CD14-positive monocyte (primary cell): ENCODE results near the gene MARCKS. TPM values are rescaled to one million over a fixed set of nuclear protein-coding genes. Genes with fewer than 3 reads are reported as not detected.

Source experiments
- DNase-seq, 3 donors: peaks; one replicate each; pipeline ENCODE4 v3.0.0-alpha.2; 2011 to 2022
- H2AFZ ChIP-seq: 2 replicates; pipeline ENCODE4 v1.6.0; 2012; ENCODE audit warnings: mild to moderate bottlenecking, low read depth, low read length, inconsistent platforms; ENCODE audit not compliant: insufficient read depth, poor library complexity, severe bottlenecking
- H3K27ac ChIP-seq, 2 donors: 1 replicate in 1 of 2; 2 replicates in 1 of 2; pipeline ENCODE4 v1.5.1; 2012 to 2013; ENCODE audit warnings: low read length in 2 of 2, control low read depth in 1 of 2, inconsistent platforms in 1 of 2, low read depth in 1 of 2, mild to moderate bottlenecking in 1 of 2
- H3K27me3 ChIP-seq, 2 donors: one replicate each; pipeline versions ENCODE4 v1.6.0 to v1.6.1; 2011 to 2013; ENCODE audit warnings: low read length in 2 of 2; ENCODE audit not compliant: control insufficient read depth in 2 of 2, insufficient read depth in 2 of 2
- H3K36me3 ChIP-seq, 2 donors: replicated peaks in 1 of 2; 1 replicate in 1 of 2; 2 replicates in 1 of 2; pipeline versions ENCODE4 v1.5.1 to v1.6.1; 2012 to 2013; ENCODE audit warnings: low read length in 2 of 2, control low read depth in 1 of 2, inconsistent platforms in 1 of 2, mild to moderate bottlenecking in 1 of 2; ENCODE audit not compliant: insufficient read depth in 2 of 2, control insufficient read depth in 1 of 2
- H3K4me1 ChIP-seq, 2 donors: 1 replicate in 1 of 2; 2 replicates in 1 of 2; pipeline versions ENCODE4 v1.5.1 to v1.6.1; 2012 to 2013; ENCODE audit warnings: low read length in 2 of 2, control low read depth in 1 of 2, inconsistent platforms in 1 of 2, mild to moderate bottlenecking in 1 of 2, moderate library complexity in 1 of 2; ENCODE audit not compliant: insufficient read depth in 2 of 2, control insufficient read depth in 1 of 2
- H3K4me2 ChIP-seq: replicated peaks from 2 replicates; pipeline ENCODE3; 2012; ENCODE audit warnings: low read length, moderate library complexity, mild to moderate bottlenecking; ENCODE audit not compliant: poor library complexity, severe bottlenecking; ENCODE audit errors: extremely low read depth
- H3K4me3 ChIP-seq, 3 experiments: fragments of 200-600 bp in 1 of 3; sonication (generic) in 1 of 3; replicated peaks in 1 of 3; 1 replicate in 2 of 3; 2 replicates in 1 of 3; pipeline ENCODE4 v1.5.1; 2011 to 2013; ENCODE audit warnings: low read length in 3 of 3, mild to moderate bottlenecking in 3 of 3, control low read depth in 2 of 3, low read depth in 2 of 3, inconsistent platforms in 1 of 3, moderate library complexity in 1 of 3
- H3K79me2 ChIP-seq: 2 replicates; pipeline ENCODE4 v1.6.0; 2012; ENCODE audit warnings: mild to moderate bottlenecking, control low read depth, inconsistent platforms, low read length, moderate library complexity; ENCODE audit not compliant: insufficient read depth
- H3K9ac ChIP-seq: 2 replicates; pipeline ENCODE4 v1.6.0; 2017; ENCODE audit warnings: low read length, mild to moderate bottlenecking; ENCODE audit not compliant: insufficient read depth, poor library complexity, severe bottlenecking
- H3K9me3 ChIP-seq, 2 donors: replicated peaks in 1 of 2; 1 replicate in 1 of 2; 2 replicates in 1 of 2; pipeline versions ENCODE4 v1.5.1 to v1.6.1; 2012 to 2013; ENCODE audit warnings: low read length in 2 of 2, control low read depth in 1 of 2; ENCODE audit not compliant: control insufficient read depth in 1 of 2, insufficient read depth in 1 of 2
- H4K20me1 ChIP-seq: 2 replicates; pipeline ENCODE4 v1.6.0; 2012; ENCODE audit warnings: mild to moderate bottlenecking, low read length, control low read depth, moderate library complexity; ENCODE audit not compliant: insufficient read depth
- H3K27ac Mint-ChIP-seq, 7 donors: one replicate each; pipeline ENCODE4 v1.8.0; 2020; ENCODE audit warnings: mild to moderate bottlenecking in 7 of 7, mixed read lengths in 7 of 7, moderate library complexity in 6 of 7, inconsistent platforms in 2 of 7
- H3K27me3 Mint-ChIP-seq, 3 donors: one replicate each; pipeline ENCODE4 v1.8.0; 2021 to 2022; ENCODE audit warnings: low read depth in 3 of 3, mild to moderate bottlenecking in 3 of 3, mixed read lengths in 3 of 3, moderate library complexity in 3 of 3, inconsistent platforms in 1 of 3
- H3K36me3 Mint-ChIP-seq, 2 donors: one replicate each; pipeline ENCODE4 v1.8.0; 2020; ENCODE audit warnings: mixed read lengths in 2 of 2, inconsistent platforms in 1 of 2, mild to moderate bottlenecking in 1 of 2
- H3K4me1 Mint-ChIP-seq: one replicate; pipeline ENCODE4 v1.8.0; 2020; ENCODE audit warnings: mild to moderate bottlenecking, mixed read lengths
- H3K4me3 Mint-ChIP-seq, 2 donors: one replicate each; pipeline ENCODE4 v1.8.0; 2020; ENCODE audit warnings: mild to moderate bottlenecking in 2 of 2, mixed read lengths in 2 of 2, moderate library complexity in 1 of 2
- H3K9me3 Mint-ChIP-seq, 7 donors: one replicate each; pipeline ENCODE4 v1.8.0; 2020 to 2022; ENCODE audit warnings: mixed read lengths in 7 of 7, mild to moderate bottlenecking in 6 of 7, moderate library complexity in 6 of 7, inconsistent platforms in 2 of 7
- CTCF ChIP-seq: fragments of 200-600 bp; IDR thresholded peaks from one replicate; pipeline ENCODE4 v1.8.0; 2022; ENCODE audit warnings: antibody characterized with exemption, mild to moderate bottlenecking
- WGBS: methylation state at CpG from one replicate; pipeline ENCODE4 v1.1.5; 2013; ENCODE audit warnings: missing lambda C conversion rate; ENCODE audit not compliant: insufficient coverage; 5-methylcytosine and 5-hydroxymethylcytosine counted together
- intact Hi-C, 2 donors: fragments of 100-400 bp; cut with micrococcal nuclease; formaldehyde crosslinking; loops; one replicate each; pipeline versions ENCODE4 v1.15.0 to v1.15.1; 2023
- polyA plus RNA-seq, 3 donors: library from polyadenylated mRNA; depleted of rRNA in 1 of 3; unstranded in 2 of 3; stranded (reverse) in 1 of 3; fragments of 300-500 nt in 2 of 3; fragments of >200 nt in 1 of 3; fragmentation: Illumina TruSeq in 2 of 3; gene quantifications; 1 replicate in 2 of 3; 2 replicates in 1 of 3; pipeline ENCODE4 v1.2.3, GENCODE V29; 2012 to 2021

Gene MARCKS
- polyA plus RNA-seq, 3 donors: 12.1 to 22.9 (median 14.4) TPM

- Histone ChIP-seq H3K79me2 (no peaks in the 10 kb centered on the region), H4K20me1 (no peaks in the 10 kb centered on the region), H3K9ac (no peak overlapping the region), H3K27me3 (no peaks in the 10 kb centered on the region), H3K27ac (no peak overlapping the region), H3K4me3 (no peak overlapping the region), H3K9me3 (no peaks in the 10 kb centered on the region), H2AFZ (no peak overlapping the region), H3K36me3 (no peaks in the 10 kb centered on the region), H3K4me2 (no peak overlapping the region), H3K4me1 (peaks cover 4 to 8% of the 10 kb centered on the region in 2 donors)
- Mint-ChIP-seq H3K4me1 (peaks cover 18% of the 10 kb centered on the region), H3K27me3 (peaks cover 0 to 2% (median 0%) of the 10 kb centered on the region in 3 donors), H3K27ac (no peak overlapping the region), H3K9me3 (no peaks in the 10 kb centered on the region), H3K36me3 (no peaks in the 10 kb centered on the region), H3K4me3 (no peak overlapping the region)
- 100% methylated on average over 1 of the region's 2 CpGs for WGBS
- intact Hi-C loops: no loop called here
- no peak for DNase-seq
- no peak for TF ChIP-seq CTCF
These were observed 18.3 kb downstream of the MARCKS start for GRCh38 chr6:113875470-113875869.

GRCh38 chr6:113876695-113877094 is 19.6 kb downstream of the MARCKS start:
- no peak overlapping the region for H2AFZ ChIP-seq
- DNase-seq: no peak
- H3K36me3 ChIP-seq: no peaks in the 10 kb centered on the region
- peak; percentile 27 for TF ChIP-seq CTCF
- no peaks in the 10 kb centered on the region for H3K9me3 ChIP-seq
- no peaks in the 10 kb centered on the region for H3K79me2 ChIP-seq
- no CpG with 5 or more reads among the region's 1 CpG for WGBS
- Mint-ChIP-seq H3K9me3 (no peaks in the 10 kb centered on the region), H3K4me1 (peaks cover 27% of the 10 kb centered on the region), H3K27me3 (peaks cover 0 to 2% (median 0%) of the 10 kb centered on the region in 3 donors), H3K36me3 (no peaks in the 10 kb centered on the region), H3K27ac (no peak overlapping the region), H3K4me3 (no peak overlapping the region)
- H3K4me1 ChIP-seq: peaks cover 12 to 20% of the 10 kb centered on the region in 2 donors
- intact Hi-C loops: no loop called here
- H4K20me1 ChIP-seq: no peaks in the 10 kb centered on the region
- no peak overlapping the region for H3K27ac ChIP-seq
- no peak overlapping the region for H3K4me2 ChIP-seq
- no peak overlapping the region for H3K9ac ChIP-seq
- H3K4me3 ChIP-seq: no peak overlapping the region
- H3K27me3 ChIP-seq: no peaks in the 10 kb centered on the region
